Skeletal muscle cell (primary cell): Measurements from ENCODE around the gene FAXC.

Experiments
- DNase-seq: peaks from one replicate; pipeline ENCODE4 v3.0.0-alpha.2; 2010; ENCODE audit warnings: low read depth
- H3K4me3 ChIP-seq: 2 replicates; pipeline ENCODE4 v1.5.1; 2011; ENCODE audit warnings: low read depth, mild to moderate bottlenecking, control low read depth, low read length, moderate library complexity

FAXC gene

GRCh38 chr6:99349171-99350141 lies at the start of gene FAXC:
Gene FAXC, minus strand, starts transcription at chr6:99349674. Its CDS starts 302 bp downstream, at chr6:99349372.
- peak within 1 kb of the TSS; percentile 62 for H3K4me3 ChIP-seq
- DNase-seq: no peak

GRCh38 chr6:99397287-99397686 lies 47.8 kb upstream of the FAXC start:
- DNase-seq: no peak
- no peak overlapping the region for H3K4me3 ChIP-seq

- peak; percentile 36 for DNase-seq
- peak within 1 kb of the TSS; percentile 77 for H3K4me3 ChIP-seq
Observed at GRCh38 chr6:99393698-99394531, 44.4 kb upstream of the FAXC start, which contains the start of gene COQ3. Gene COQ3, minus strand, starts transcription at chr6:99394195. Its CDS starts 16 bp downstream, at chr6:99394179.

- H3K4me3 ChIP-seq: peak overlapping the region; percentile 77
- DNase-seq: no peak
Observed at GRCh38 chr6:99393366-99393697, 43.9 kb upstream of the FAXC start.

- no peak for DNase-seq
- no peak overlapping the region for H3K4me3 ChIP-seq
Observed at GRCh38 chr6:99390896-99391295, 41.4 kb upstream of the FAXC start.

- DNase-seq: no peak
- no peak overlapping the region for H3K4me3 ChIP-seq
Observed at GRCh38 chr6:99384507-99384906, 35.0 kb upstream of the FAXC start.

GRCh38 chr6:99378636-99379035 lies 29.2 kb upstream of the FAXC start:
- no peak for DNase-seq

GRCh38 chr6:99369533-99369932 lies 20.1 kb upstream of the FAXC start:
- no peak for DNase-seq
- no peak overlapping the region for H3K4me3 ChIP-seq

More at GRCh38 chr6:99378636-99379035, 29.2 kb upstream of the FAXC start:
- no peak overlapping the region for H3K4me3 ChIP-seq

GRCh38 chr6:99366852-99367251 lies 17.4 kb upstream of the FAXC start:
- DNase-seq: no peak
- no peak overlapping the region for H3K4me3 ChIP-seq

- DNase-seq: no peak
- no peak overlapping the region for H3K4me3 ChIP-seq
Observed at GRCh38 chr6:99364026-99364425, 14.6 kb upstream of the FAXC start.

- DNase-seq: no peak
- H3K4me3 ChIP-seq: no peak overlapping the region
Observed at GRCh38 chr6:99362678-99363268, 13.3 kb upstream of the FAXC start.

- no peak for DNase-seq
- H3K4me3 ChIP-seq: no peak overlapping the region
Observed at GRCh38 chr6:99359800-99360199, 10.3 kb upstream of the FAXC start.

- no peak overlapping the region for H3K4me3 ChIP-seq
- DNase-seq: no peak
Observed at GRCh38 chr6:99356641-99357040, 7.2 kb upstream of the FAXC start.

GRCh38 chr6:99354983-99355382 lies 5.5 kb upstream of the FAXC start:
- DNase-seq: no peak
- H3K4me3 ChIP-seq: no peak overlapping the region

GRCh38 chr6:99353126-99353525 lies 3.7 kb upstream of the FAXC start:
- no peak for DNase-seq
- H3K4me3 ChIP-seq: no peak overlapping the region

- no peak overlapping the region for H3K4me3 ChIP-seq
- DNase-seq: no peak
Observed at GRCh38 chr6:99350573-99350972, 1.1 kb upstream of the FAXC start.

- H3K4me3 ChIP-seq: peak overlapping the region; percentile 62
- DNase-seq: no peak
Observed at GRCh38 chr6:99348288-99349170, 945 bp downstream of the FAXC start.

GRCh38 chr6:99347804-99348203 lies 1.7 kb downstream of the FAXC start:
- no peak overlapping the region for H3K4me3 ChIP-seq
- DNase-seq: no peak

- H3K4me3 ChIP-seq: no peak overlapping the region
- no peak for DNase-seq
Observed at GRCh38 chr6:99346595-99346994, 2.9 kb downstream of the FAXC start.
